DOHH2 (cell line): ENCODE measurements around the gene IL1RN.

Experiments used
- H3F3A ChIP-seq: fragments of 200-600 bp; sonication (generic), shearing (Covaris generic); 2 replicates; pipeline ENCODE4 v1.6.0; 2016; ENCODE audit warnings: antibody characterized with exemption, mild to moderate bottlenecking; ENCODE audit not compliant: control insufficient read depth, insufficient read depth
- H3K27ac ChIP-seq: fragments of 200-600 bp; sonication (generic); 2 replicates; pipeline ENCODE4 v1.5.1; 2014; ENCODE audit warnings: low read depth, mild to moderate bottlenecking, low read length, moderate library complexity
- H3K27me3 ChIP-seq: fragments of 200-600 bp; sonication (generic); 2 replicates; pipeline ENCODE4 v1.6.1; 2014; ENCODE audit warnings: mild to moderate bottlenecking, low read length, mixed read lengths; ENCODE audit not compliant: control insufficient read depth
- H3K36me3 ChIP-seq: fragments of 200-600 bp; sonication (generic); 2 replicates; pipeline ENCODE4 v1.6.1; 2014; ENCODE audit warnings: mild to moderate bottlenecking, low read length, moderate library complexity, mixed read lengths; ENCODE audit not compliant: control insufficient read depth
- H3K4me1 ChIP-seq: fragments of 200-600 bp; sonication (generic); 2 replicates; pipeline ENCODE4 v1.6.1; 2014; ENCODE audit warnings: mild to moderate bottlenecking, low read length, mixed read lengths; ENCODE audit not compliant: control insufficient read depth
- H3K4me2 ChIP-seq: fragments of 200-600 bp; sonication (generic); 2 replicates; pipeline ENCODE4 v1.6.0; 2014; ENCODE audit warnings: mild to moderate bottlenecking, low read length, moderate library complexity
- H3K4me3 ChIP-seq: fragments of 200-600 bp; sonication (generic); 2 replicates; pipeline ENCODE4 v1.5.1; 2014; ENCODE audit warnings: mild to moderate bottlenecking, low read length, mixed read lengths
- H3K79me2 ChIP-seq: fragments of 200-600 bp; sonication (generic); 2 replicates; pipeline ENCODE4 v1.6.1; 2014; ENCODE audit warnings: mild to moderate bottlenecking, low read length, mixed read lengths; ENCODE audit not compliant: control insufficient read depth
- H3K9me2 ChIP-seq: fragments of 200-600 bp; sonication (generic); replicated peaks from 2 replicates; pipeline ENCODE4 v1.6.1; 2014; ENCODE audit warnings: mild to moderate bottlenecking, low read length, mixed read lengths; ENCODE audit not compliant: control insufficient read depth
- H3K9me3 ChIP-seq: fragments of 200-600 bp; sonication (generic); 2 replicates; pipeline ENCODE4 v1.6.1; 2014; ENCODE audit warnings: antibody characterized with exemption, low read length, mixed read lengths; ENCODE audit not compliant: control insufficient read depth, insufficient read depth
- H4K20me1 ChIP-seq: fragments of 200-600 bp; sonication (generic); 2 replicates; pipeline ENCODE4 v1.6.0; 2014; ENCODE audit warnings: low read depth, mild to moderate bottlenecking, antibody characterized with exemption, low read length, moderate library complexity; ENCODE audit not compliant: control insufficient read depth, insufficient read depth
- CTCF ChIP-seq: fragments of 200-600 bp; sonication (generic); IDR thresholded peaks from one replicate; pipeline ENCODE4 v1.5.1; 2014; ENCODE audit warnings: antibody characterized with exemption, mild to moderate bottlenecking, low read depth, low read length; ENCODE audit not compliant: poor library complexity, severe bottlenecking
- EZH2phosphoT487 ChIP-seq: fragments of 200-600 bp; sonication (generic); IDR thresholded peaks from 2 replicates; pipeline ENCODE4 v1.6.1; 2017; ENCODE audit warnings: borderline replicate concordance, mild to moderate bottlenecking, antibody characterized with exemption, low read length, moderate library complexity, mixed read lengths

Gene IL1RN

GRCh38 chr2:113083296-113083695 lies 44.1 kb upstream of the IL1RN start:
- no peak overlapping the region for H3K4me3 ChIP-seq
- H3K27me3 ChIP-seq, result peaks cover 14% of the 10 kb centered on the region; the same call in 1 of the 2 replicates
- no peaks in the 10 kb centered on the region for H3K9me3 ChIP-seq
- H3K9me2 ChIP-seq, result no peaks in the 10 kb centered on the region
- no peak for TF ChIP-seq CTCF
- TF ChIP-seq EZH2phosphoT487, result no peak
- H3K27ac ChIP-seq, result no peak overlapping the region
- H3K4me2 ChIP-seq, result no peak overlapping the region
- no peaks in the 10 kb centered on the region for H4K20me1 ChIP-seq
- no peaks in the 10 kb centered on the region for H3F3A ChIP-seq
- H3K4me1 ChIP-seq, result 0 out of 2 replicates have a peak, but pooled peaks cover 2% of the 10 kb centered on the region
- no peaks in the 10 kb centered on the region for H3K36me3 ChIP-seq
- no peaks in the 10 kb centered on the region for H3K79me2 ChIP-seq

GRCh38 chr2:113084249-113085000 lies 43.0 kb upstream of the IL1RN start:
- Histone ChIP-seq H3K27me3 (peaks cover 24% of the 10 kb centered on the region), H4K20me1 (no peaks in the 10 kb centered on the region), H3K4me2 (no peak overlapping the region), H3K4me3 (no peak overlapping the region), H3K4me1 (0 out of 2 replicates have a peak, but pooled peaks cover 2% of the 10 kb centered on the region), H3K27ac (no peak overlapping the region), H3K36me3 (no peaks in the 10 kb centered on the region), H3K9me3 (no peaks in the 10 kb centered on the region), H3K9me2 (no peaks in the 10 kb centered on the region), H3K79me2 (no peaks in the 10 kb centered on the region), H3F3A (no peaks in the 10 kb centered on the region)
- TF ChIP-seq CTCF (peak; percentile 52), EZH2phosphoT487 (no peak)

DNA sequence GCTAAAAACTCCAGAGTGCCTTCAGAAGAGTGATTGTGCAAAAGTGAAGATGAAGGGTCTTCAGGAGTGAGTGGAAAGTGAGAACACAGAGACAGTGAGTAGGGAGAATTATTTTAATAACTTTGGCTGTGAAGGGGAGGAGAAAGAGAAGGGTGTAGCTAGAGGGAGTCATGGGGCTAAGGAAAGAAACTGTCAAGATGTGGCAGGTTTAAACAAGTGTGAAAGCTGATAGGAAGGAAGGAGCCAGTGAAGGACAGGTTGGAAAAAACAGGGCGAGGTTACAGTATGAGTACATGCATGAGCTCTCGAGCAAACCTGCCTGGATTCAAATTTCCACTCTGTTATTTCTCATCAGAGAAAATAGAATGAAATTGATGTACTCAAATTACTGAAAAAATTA lies 41.9 kb upstream of the IL1RN start:
- H3F3A ChIP-seq, result no peaks in the 10 kb centered on the region
- H3K4me1 ChIP-seq, result 0 out of 2 replicates have a peak, but pooled peaks cover 2% of the 10 kb centered on the region
- peaks cover 31% of the 10 kb centered on the region for H3K27me3 ChIP-seq
- no peaks in the 10 kb centered on the region for H3K36me3 ChIP-seq
- H3K9me2 ChIP-seq, result no peaks in the 10 kb centered on the region
- H3K9me3 ChIP-seq, result no peaks in the 10 kb centered on the region
- no peak overlapping the region for H3K4me2 ChIP-seq
- no peaks in the 10 kb centered on the region for H4K20me1 ChIP-seq
- no peak for TF ChIP-seq EZH2phosphoT487
- no peak for TF ChIP-seq CTCF
- H3K79me2 ChIP-seq, result no peaks in the 10 kb centered on the region
- no peak overlapping the region for H3K4me3 ChIP-seq
- H3K27ac ChIP-seq, result no peak overlapping the region
